HG02678 (cell line): Measurements from ENCODE around the gene DDX39B.
A peak's percentile ranks its signal among the peaks of the same experiment; 100 is the strongest.

Experiments used
- ATAC-seq: cut with Tn5 transposase; IDR thresholded peaks from one replicate; pipeline ENCODE4 v1.9.1; 2021; ENCODE audit warnings: mild to moderate bottlenecking, moderate library complexity; ENCODE audit not compliant: unreplicated experiment

The DDX39B gene

DNA sequence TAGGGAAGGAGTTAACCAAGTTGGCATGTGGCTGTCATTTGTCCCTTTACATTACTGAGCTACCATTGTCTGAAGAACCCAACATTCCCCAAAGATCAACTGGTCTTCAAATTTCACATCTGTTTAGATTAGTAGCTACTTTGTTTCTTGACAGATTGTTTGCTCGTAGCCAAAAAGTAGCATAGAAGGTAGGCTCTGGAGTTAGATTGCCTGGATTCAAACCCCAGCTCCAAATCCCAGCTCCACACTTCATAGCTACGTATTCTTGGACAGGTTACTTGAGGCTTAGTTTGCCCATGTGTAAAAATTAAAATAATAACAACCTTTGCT, 6.7 kb upstream of the DDX39B start:
- no peak for ATAC-seq

DNA sequence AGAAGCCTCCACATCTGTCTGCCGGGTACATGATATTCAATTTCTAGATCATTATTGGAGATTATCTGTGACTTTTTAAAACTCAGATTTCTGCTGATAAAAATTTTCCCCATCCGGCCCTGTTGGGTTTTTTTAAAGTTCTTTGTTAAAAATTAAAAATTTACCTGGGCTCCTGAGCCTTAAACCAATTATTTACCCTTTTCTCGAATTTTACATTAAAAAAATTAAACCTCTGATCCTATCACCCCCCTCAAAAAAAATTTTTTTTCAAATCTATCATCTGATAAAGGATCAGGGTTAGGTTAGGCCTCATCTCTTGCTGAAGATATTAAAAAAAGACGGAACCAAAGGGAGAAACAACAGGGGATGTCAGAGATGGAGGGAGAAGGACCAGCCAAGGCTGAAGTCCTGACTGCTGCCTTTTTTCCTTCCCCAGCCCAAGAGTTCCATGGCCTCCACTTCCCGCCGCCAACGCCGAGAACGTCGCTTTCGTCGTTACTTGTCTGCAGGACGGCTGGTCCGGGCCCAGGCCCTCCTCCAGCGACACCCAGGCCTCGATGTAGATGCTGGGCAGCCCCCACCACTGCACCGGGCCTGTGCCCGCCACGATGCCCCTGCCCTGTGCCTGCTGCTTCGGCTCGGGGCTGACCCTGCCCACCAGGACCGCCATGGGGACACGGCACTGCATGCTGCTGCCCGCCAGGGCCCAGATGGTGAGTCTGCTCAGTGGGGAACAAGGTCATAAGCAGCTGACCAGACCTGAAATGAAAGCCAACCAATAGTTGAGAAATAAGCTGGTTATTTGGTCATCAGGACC, 6.1 kb upstream of the DDX39B start:
- no peak for ATAC-seq

DNA sequence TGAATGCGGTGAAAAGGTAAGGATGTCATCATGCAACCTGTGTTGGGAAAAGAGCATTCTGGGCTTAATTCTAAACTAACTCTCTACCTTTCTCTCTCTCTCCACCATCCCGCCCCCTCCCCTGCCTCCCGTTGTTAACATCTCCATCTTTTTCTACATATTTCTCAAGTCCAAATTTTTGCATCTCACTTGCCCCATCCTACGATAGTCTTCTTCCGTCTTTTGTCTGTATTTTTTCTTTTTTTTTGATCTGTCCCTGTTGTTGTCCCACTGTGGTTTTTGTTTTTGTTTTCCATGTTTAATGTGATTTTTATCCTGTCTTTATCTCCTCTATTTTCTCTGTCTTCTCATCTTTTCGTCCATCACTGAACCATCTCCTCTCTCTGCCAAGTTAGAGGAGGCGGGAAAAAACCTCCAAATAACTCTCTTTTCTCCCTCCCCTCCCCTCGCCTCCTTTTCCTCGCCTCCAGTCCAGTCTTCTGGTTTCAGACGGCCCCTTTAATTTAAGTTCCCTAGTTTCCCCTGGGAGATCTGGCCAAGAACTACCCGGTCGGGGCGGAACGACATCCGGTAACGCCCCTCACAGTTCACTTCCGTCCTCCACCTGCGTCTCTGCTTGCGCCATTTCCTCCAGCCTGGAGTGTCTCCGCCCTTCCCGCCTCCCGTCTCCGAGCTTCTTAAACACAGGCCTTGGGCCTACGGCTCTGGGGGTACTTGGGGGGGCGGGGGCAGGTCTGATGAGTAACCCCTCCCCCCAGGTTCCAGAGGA, 5.3 kb upstream of the DDX39B start, which contains the start of gene NFKBIL1:
TSS of gene NFKBIL1 (plus strand) at position 651 of the 769 bp plus-strand sequence. CDS start at position 738, 87 bp downstream.
- ATAC-seq = peak; percentile 79

DNA sequence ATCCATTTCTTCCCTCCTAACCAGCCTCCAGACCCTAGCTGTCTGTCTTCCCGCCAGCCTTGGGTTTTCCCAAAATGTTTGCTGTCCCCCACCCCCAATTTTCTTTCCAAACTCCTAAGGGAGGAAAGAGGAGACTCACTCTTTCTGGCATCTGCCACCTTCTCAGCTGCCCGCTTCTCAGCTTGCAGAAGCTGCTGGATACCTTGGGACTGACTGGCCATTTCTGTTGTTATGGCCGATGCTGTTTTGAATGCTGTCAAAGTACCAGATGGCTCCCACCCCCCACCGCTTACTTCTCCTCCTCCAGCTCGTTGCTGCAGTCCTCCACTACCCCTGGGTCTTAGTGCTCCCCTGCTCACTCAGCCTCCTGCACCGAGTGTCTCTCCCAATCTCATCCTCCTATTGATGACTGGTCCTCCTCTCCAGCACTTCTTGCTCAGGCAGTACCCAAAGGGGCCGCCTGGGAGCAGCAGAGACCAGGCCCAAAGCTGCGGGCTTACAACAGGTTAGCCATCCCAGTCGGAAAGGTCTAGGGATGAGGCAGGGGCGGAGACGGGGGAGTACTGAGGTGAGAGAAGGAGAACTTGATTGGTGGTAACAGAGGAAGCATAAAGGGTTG, 4.6 kb upstream of the DDX39B start, which contains the start of gene ATP6V1G2:
TSS of gene ATP6V1G2 (minus strand) at position 270 of the 619 bp plus-strand sequence. CDS start at position 221, 49 bp downstream.
- ATAC-seq = peak; percentile 42

DNA sequence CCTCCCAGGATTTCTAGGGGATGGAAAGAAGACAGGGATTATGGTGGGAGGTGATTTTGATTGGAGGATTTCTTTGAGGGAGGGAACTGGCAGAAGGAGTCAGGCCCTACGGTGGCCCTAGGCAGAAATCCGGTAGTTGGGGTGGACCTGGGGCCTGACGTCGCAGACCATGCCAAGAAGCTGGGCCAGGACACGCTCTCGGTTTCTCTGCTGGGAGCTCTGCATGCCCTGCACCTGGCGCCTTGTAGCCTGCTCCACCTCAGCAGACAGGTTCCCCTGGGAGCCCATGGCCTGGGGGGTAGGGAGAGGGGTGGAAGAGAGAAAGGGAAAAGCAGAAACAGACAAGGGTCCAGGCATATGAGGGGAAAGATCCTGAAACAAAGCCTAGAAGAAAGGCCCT, 3.5 kb upstream of the DDX39B start:
- ATAC-seq = no peak

DNA sequence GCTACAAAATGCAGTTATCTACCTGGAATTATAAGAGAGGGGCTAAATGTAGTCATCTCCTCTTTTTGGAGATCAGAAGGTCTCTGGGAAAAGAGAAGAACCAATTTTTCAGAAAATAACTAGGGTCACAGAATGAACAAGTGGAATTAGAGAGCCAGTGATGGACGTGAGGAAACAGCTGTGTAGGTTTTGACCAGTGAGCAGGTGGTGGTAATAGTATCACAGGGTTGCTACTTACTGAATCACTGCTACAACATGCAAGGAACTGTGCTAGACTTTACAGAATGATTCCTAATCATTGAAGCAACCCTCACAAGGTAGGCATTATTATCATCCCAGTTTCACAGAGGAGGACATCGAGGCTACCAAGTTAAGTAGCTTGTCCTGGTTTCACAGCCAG, 2.9 kb upstream of the DDX39B start:
- ATAC-seq = no peak

DNA sequence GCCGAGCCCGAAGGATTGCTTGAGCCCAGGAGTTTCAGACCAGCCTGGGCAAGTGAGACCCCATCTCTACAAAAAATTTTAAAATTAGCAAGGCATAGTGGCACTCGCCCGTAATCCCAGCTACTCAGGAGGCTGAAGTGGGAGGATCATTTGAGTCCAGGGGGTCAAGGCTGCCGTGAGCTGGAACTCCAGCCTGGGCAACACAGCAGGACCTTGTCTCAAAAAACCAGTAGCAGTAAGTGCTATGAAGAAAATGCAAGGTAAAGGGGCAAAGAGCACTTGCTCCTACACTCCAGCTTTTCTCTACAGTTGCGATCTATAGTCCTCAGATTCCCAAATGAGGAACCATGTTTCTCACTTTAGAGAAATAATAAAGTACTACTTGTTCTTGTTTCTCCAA, 1.8 kb upstream of the DDX39B start:
- no peak for ATAC-seq

DNA sequence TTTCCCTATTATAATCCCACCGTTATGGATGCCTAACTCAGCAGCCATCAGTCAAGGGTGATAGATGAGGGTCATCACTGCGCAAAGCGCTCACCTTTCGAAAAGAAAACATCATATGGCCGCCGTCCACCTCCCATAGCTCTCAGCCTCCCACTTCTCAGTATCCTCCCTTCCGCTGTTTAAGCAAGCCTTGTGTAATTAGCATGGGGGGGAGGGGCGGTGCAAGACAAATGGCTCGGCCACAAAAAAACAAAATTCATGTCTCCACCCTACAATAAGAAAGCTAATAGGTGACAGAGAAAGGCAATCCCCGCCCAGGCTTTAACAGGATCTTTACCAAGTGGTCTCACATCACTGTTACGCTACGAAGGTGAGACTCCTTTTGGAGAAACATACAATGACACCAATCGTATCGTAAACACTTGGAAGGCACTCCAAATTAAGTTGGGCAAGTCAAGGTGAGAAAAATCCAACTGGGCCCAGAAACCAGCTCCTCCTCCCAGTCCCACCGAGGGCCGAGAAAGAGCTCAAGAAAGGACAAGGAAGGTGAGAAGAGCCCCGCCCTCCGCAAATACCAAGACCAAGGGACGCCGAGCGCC, 645 bp downstream of the DDX39B start:
- peak; percentile 14 for ATAC-seq

DNA sequence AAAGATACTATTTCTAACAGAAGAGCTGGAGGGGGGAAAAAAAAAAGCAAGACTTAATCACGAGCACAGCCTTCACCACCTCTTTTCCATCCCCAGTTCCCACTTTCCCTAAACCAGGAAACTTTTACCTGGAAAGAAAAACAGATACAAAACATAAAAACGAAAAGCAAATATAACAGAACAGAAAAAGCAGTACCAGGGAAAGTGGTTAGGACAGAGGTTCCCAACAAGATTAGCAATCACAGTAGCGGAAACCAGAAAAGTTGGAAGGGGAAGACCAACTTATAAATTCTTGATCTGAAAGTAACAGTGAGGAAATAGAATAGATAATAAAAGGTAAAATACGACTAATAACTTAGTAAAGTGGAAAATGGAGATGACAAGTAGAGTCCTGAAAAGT, 1.2 kb downstream of the DDX39B start:
- no peak for ATAC-seq

DNA sequence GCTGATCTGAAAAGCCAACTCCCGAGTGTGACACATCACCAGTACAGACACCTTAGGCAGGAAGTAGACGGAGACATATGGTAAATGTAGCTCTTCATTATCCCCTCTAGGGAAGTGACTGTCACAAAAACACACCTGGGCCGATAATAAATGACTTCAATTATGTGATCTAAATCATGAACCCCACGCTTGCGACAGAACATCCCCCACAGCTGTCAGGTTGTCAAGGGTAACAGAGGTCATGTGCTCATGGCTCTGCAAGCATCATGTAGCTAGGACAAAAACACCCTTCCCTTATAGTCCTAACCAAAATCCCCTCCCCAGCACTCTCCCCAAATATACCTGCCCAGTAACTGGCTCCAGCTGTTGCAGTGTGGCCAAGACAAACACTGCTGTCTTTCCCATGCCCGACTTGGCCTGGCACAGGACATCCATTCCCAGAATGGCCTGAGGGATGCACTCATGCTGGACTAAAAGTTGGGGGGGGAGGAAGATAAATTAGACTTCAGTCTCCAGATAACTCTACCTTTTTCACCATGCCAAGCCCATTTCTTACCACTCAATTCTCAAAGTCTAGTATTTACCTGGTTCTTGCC, 2.9 kb downstream of the DDX39B start:
- ATAC-seq = no peak

DNA sequence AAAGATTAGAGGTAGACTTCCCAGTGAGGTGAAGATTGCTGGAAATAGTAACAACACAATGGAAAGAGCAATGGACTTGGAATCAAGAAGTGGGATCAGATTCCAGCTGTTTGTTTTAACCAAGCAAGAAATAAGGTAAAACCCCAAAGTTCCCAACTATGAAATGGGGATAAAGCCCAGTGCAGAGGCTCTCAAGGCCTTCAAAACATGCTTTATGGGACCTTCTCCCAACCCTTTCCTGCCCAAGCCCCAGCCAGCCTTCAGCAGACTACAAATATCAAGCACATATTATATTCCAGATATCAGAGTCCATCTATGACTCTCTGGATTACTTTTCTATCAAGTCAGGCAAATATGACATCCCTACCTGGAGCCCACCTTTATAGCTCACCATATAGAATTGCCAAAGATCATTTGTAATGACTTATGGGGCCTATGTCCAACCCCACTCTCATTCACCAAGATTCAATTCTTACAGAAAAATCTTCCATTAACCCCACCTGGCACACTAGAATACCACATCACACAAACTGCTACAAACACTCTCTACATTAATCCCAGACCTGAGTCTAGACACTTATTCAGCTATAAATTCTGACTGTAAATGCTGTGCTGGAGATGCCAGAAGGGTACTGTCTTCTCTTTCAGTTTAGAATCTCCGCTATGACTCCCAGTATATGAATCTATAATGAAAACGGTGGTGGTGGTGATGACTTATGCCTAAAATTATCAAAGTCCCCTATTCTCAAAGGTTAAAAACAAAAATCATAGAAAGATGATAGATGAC, 6.1 kb downstream of the DDX39B start:
- no peak for ATAC-seq

DNA sequence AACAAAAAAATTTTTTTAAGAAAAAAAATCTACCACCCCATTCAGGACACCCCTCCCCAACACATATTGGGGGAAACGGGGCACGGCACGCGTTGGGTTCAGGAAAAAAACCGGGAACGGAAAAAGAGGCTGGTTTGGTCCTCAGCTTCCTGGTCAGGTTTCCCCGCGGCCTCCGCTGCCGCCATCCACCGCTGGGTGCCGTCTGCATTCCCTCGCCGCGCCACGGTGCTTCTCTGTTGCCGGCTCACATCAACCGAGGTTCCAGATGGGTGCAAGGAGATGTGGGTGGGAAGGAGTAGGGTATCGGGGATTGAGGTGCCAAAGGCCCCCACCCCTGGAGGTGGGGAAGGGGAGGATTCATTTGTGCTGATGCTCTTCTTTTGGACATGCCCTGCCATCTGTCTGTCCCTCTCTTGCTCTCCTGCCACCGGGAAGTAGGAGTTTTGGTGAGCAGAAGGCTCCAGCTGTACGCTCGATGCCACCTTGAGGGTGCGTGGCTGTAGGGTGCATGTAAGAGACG, 7.2 kb downstream of the DDX39B start:
- no peak for ATAC-seq

DNA sequence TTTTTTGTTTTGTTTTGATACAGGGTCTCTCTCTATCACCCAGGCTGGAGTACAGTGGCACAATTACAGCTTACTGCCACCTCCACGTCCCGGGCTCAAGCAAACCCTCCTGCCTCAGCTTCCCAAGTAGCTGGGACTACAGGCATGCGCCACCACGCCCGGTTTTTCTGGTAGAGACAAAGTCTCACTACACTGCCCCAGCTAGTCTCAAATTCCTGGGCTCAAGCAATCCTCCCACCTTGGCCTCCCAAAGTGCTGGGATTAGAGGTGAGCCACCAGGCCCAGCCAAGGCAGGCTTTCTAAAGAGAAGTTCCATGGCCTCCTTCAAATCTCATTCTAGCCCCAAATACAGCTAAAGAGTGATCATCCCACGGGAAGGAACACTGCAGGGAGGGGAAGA, 7.8 kb downstream of the DDX39B start:
- no peak for ATAC-seq

DNA sequence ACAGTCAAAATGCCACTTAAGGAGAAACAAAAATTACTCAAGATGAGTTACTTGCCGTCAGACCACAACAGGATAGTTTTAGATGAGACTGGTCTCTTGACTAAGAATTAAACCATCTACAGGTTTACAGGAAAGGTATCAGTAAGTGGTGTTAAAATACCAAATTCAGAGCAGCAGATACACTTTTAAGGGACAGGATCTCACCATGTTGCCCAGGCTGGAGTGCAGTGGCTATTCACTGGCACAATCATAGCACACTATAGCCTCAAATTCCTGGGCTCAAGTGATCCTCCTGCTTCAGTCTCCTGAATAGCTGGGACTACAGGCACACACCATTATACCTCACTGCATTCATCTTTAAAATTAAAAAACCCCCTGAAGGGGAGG, 8.4 kb downstream of the DDX39B start:
- ATAC-seq = no peak

DNA sequence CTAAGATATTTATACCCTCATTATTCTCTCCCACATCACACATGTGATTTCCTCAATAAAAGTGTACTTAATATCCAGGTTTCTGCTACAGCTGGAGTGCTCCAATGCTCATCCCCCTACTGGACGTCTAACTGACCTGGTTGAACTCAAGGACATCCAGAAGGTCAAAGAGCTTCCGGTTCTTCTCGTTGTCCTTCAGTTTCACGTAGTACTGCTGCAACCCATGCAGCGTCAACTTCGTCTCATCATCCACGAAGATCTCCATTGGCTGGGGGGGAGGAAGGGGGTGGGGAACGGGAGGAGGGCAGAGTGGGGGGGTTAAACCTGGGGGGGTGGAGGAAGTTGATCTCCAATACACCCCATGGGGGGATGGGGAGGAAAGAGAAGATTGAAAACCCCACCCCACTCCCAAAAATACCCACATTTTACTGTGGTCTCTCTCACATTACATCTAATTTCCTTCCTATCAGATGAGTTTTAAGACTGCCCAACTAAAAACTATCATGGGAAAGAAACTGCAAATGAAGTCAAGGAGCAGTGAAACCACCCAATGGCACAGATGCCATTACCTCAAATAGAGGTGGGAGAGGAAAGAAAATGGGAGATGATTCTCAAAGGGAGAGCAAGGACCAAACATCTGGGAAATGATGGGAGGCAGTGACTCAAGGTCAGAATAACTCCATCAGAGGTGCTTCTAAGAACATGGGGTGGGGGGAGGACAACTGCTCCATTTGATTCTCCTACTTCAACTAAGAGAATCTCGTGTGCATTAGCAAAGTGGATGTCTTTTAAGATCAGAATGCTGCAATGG, 9.0 kb downstream of the DDX39B start:
- no peak for ATAC-seq

DNA sequence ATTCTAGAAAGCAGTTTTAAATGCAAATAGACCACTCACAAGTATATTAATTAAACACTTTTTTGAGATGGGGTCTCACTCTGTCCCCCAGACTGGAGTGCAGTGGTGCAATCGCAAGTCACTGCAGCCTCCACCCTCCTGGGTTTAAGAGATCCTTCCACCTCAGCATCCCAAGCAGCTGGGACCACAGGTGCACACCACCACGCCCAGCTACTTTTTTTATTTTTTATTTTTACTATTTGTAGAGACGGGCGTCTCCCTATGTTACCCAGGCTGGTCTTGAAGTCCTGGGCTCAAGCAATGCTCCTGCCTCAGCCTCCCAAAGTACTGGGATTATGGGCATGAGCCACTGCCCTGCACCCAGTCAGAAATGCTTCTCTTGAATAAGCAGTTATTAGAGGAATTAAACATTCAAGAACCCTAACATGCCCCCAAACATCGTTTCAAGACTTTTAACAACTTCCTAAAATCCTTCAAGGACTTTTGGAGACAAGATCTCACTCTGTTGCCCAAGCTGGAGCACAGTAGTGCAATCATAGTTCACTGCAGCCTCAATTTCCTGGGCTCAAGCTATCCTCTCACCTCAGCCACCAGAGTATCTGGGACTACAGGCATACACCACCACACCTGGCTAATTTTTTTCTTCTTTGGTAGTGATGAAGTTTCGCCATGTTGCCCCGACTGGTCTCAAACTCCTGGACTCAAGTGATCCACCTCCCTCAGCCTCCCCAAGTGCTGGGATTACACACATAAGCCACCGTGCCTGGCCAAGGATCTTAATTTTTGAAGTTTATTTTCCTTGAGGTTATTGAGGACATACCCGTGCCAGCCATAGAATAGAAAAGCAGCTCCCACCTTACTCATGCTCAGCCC, 9.8 kb downstream of the DDX39B start:
- ATAC-seq = no peak

DNA sequence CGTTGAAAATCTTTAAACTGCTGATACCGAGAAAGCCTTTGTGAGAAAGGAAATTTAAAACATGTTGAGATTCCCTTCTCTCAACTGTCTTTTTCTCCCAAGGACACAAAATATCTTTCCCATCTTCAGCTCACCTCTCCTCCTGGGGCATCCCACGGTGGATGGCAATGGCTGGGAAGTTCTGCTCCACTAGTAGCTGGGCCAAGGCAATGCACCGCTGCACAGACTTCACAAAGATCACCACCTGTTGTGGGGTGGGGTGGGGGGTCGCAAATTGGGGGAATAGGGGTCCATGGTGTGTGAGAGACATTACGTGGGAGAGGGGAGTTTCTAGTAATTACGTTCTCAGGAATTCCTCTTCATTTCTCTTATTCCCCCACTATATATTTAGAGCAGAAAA, 10.6 kb downstream of the DDX39B start:
- no peak for ATAC-seq

DNA sequence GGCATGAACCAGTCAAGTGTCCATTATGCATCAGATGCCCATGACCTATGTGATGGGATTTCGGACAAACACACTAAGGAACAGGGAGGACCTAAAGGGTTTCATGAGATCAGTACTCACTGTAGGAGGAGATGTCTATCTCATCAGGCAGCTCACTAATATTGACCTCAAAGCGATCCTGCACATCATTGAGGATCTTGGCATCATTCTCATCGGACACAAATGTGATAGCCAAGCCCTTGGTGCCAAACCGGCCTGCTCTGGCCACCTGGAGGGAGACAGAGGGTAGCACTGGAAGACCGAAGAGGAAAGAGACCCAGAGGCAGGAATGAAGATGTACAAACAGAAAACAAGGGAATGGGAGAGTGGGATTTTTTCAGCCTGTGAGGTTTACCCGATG, 11.1 kb downstream of the DDX39B start:
- ATAC-seq = no peak
